Stimulated activated CD4-positive, alpha-beta T cell treated with anti-CD3 and anti-CD28 coated beads, TNF-alpha, amount 100 ng/mL, for 24 hours (primary cell): ENCODE data around the gene WTAP.
A peak's percentile ranks its signal among the peaks of the same experiment; 100 is the strongest.
"Not testable (repeated sequence)": the region's sequence is repeated elsewhere in the genome, so short reads cannot be mapped to it uniquely, and the experiment has no call there.

Experiments
- DNase-seq, 3 experiments: peaks; one replicate each; pipeline ENCODE4 v3.0.0-alpha.2; 2020; ENCODE audit warnings: low read depth in 3 of 3

Gene WTAP

DNA sequence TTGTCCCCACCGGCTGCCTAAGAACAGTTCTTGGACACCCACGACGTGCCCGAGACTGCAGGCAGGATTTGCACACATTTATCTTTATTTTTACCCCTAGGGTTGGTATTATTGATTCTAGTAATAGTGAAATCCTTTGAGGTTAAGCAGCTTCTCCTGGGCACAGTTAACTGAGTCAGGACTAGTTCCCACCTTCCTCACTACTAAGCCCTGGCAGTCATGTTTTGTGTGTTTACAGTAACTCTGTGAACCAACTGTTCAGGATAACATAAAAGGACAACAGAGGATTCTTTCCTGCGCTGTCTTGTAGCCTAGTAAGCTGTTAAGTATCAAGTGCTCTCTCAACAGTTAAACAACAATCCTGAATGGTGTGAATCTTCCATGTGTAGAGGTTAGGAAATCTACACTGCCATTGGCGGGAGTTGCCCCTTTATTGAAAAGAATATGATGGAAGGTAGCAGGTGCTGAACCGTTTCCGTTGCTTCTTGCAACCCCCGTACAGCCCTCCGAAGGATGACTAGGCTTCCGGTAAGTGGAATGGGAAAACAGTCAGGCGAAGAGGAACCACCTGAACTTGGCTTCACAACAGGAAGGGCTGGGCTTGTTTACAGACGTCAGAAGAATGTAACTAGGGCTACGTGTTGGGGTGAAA, 33.3 kb upstream of the WTAP start:
- no peak for DNase-seq

DNA sequence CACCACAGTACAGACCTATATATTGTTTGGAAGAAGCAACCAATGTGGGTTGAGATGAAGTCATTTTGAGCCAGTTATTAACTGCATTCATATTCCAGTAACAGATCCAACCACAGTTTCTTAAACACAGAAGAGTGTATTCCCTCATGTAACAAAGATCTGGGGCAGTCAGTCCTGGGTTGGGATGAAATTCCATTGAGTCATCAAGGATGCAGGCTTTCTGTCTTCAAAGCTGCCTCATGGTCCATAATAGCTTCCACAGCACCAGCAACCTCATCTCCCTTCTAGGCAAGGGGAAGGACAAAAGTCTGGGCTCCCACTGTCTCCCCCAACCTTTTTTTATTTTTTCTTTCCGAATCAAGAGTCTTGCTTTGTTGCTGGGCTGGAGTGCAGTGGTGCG, 31.3 kb upstream of the WTAP start:
- DNase-seq, result no peak

DNA sequence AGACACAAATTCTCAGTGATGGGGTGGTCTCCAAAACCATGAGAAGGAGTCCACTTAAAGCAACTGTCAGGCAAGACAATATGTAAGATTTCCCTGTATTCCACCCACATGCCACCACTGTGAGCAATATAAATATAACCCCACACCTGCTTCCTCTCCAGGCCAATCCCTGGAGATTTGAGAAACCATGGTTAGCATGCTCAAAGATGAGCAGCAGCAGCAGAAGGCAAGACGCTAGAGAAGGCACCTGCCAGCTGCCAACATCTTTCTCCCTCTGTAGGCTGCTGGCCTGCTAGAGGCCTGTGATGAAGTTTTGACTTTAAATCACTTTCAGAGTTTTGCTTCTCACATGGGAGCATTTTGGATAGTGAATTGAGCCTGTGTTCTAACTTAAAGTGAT, 26.3 kb upstream of the WTAP start:
- no peak for DNase-seq

DNA sequence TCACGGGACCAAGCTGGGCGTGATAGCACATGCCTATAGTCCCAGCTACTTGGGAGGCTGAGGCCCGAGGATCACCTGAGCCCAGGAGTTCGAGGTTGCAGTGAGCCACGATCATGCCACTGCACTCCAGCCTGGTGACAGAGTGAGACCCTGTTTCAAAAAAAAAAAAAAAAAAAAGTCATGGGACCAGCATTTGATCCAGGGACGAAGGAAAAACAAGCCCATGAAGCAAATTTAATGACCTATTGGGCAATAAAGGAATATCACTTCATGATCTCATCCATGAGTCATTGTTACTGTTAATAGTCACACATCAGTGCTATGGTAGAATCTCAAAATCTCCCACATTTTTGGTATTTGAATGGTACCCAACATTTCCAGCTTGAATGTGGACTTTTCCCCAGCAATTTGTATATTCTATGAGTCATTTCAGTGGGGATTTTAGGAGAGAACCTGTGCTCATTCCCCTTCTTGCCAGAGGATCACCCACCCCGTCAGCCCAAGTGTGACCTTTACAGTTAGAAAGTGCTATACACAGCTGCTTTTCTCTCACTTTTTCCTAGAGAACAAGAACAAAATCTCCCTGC, 25.8 kb upstream of the WTAP start:
- no peak for DNase-seq

DNA sequence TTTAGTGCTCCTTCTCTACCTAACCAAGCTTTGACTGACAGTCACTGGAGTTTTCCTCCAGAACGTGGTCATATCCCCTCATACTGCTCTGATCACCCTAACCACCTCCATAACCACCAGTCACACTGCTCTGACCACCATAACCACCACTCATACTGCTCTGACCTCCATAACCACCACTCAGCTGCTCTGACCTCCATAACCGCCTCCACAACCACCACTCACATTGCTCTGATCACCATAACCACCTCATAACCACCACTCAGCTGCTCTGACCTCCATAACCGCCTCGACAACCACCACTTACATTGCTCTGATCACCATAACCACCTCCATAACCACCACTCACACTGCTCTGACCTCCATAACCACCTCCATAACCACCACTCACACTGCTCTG, 16.7 kb upstream of the WTAP start:
- not testable (repeated sequence) for DNase-seq

DNA sequence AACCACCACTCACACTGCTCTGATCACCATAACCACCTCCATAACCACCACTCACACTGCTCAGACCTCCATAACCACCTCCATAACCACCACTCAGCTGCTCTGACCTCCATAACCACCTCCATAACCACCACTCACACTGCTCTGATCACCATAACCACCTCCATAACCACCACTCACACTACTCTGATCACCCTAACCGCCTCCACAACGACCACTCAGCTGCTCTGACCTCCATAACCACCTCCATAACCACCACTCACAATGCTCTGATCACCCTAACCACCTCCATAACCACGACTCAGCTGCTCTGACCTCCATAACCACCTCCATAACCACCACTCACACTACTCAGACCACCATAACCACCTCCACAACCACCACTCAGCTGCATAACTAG, 14.9 kb upstream of the WTAP start:
- DNase-seq, result not testable (repeated sequence)

DNA sequence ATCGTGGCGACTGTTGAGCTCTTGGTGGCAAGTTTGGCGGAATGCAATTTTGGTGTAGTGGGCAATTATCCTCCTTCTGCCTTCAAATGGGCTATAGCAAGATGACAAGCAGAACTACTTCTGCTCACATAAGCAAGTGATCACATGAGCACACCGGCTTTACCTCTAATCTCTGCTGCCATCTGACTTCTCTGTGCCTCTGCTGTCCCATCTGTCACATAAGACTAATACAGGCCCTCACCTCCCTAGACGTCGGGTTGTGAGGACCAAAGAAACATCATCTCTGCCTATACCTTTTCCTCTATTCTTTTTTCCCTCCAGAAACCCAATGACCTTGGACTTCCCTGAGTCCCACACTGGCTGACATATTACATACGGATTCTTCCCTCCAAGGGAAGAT, 13.3 kb upstream of the WTAP start:
- DNase-seq, result no peak

DNA sequence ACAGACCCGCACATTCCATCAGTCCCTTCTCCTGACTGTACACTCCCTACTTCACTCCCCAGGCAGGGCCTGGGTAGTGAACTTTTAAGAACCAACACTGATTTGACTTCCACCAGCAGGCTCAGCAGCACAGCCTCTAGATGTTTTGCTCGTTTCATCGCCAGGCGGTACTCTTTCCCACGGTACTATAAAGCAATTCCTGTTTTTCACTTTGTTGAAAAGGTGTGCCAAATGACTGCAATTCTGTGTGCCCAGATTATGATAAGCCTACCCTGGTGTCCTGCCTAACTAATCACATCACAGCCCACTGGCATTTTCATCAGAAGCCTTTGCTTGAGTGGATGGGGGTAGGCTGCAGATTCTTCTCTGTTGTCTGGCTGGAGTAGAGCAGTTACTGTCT, 12.9 kb upstream of the WTAP start:
- no peak for DNase-seq

DNA sequence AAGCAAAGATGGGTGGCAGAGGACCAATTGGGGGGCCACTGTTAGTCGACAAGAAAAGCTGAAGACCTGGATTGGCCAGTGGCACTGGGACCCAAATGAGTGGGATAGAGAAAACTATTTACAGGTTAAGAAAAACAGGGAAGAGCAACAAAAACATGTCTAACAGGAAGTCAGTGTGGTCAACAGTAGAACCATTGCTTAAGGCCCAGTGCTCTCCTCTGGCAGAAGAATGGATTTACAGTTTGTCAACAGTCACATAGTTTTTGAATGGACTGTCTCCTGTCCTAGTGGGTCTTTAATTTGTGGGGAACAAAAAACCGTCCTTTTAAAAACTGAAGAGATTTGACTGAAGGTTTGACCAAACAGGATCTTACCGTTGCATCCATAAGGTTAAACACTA, 12.1 kb upstream of the WTAP start:
- no peak for DNase-seq

DNA sequence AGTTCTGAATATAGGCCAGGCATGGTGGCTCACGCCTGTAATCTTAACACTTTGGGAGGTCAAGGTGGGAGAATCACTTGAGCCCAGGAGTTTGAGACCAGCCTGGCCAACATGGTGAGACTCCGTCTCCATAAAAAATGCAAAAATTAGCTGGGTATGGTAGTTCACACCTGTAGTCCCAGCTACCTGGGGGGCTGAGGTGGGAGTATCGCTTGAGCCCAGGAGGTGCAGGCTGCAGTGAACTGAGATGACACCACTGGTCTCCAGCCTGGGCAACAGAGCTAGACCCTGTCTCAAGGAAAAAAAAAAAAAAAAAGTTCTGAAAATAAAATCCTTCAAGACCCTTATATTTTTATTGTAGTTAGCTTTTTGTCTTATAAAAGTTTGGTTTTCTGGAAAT, 11.7 kb upstream of the WTAP start:
- no peak for DNase-seq

DNA sequence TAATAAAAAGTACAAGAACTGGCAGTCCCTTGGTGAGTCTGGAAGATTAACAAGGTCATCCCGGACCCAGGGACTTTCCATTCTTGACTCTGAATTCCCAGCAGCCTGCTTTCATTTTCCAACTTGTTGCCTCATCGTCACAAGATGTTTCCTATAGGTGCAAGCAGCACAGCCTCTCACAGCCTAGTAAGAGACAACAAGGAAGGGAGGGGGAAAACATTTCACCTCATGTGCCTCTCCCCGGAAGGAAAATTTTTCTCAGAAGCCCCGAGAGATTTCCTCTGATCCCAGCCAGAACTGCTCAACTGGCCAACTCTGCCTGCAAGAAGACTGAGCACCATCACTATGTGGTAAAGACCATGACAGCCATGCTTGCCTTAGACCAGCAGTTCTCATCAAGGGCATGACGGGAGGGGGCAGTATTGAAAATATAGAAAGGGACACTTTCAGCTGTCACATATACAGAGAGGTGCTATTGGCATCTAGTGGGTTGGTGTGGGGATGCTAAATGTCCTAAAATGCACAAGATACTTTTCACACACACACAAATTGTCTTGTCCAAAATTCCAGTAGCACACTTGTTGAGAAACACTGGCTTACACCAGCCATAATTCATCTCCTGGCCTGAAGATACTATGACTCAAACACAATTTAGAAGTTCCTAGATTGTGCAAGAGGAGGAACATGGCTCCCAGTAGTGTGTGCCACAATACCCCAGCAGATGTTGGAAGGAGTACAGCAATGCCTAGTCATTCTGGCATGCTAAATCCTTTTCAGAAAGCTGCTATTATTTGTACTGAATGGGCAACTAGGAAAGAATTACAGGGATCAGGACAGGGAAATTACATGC, 10.8 kb upstream of the WTAP start:
- no peak for DNase-seq

DNA sequence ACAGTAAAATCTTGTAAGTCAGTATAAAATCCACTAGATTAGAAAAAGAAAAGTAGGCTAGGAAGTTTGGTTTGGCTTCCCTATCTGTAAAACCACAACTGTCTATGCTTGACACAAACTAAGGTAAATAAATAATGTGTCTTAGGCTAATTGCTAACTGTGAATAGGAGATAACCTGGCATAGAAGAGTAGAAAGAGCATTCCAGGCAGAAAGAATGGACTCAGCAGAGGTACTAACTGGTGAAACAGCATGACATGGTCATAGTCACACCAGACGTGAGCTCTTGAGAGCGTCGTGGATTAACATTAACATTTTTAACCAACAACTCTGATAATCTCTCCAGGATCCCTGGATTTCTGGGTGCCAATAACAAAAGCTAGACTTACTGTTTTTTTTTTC, 8.7 kb upstream of the WTAP start:
- DNase-seq, result no peak

DNA sequence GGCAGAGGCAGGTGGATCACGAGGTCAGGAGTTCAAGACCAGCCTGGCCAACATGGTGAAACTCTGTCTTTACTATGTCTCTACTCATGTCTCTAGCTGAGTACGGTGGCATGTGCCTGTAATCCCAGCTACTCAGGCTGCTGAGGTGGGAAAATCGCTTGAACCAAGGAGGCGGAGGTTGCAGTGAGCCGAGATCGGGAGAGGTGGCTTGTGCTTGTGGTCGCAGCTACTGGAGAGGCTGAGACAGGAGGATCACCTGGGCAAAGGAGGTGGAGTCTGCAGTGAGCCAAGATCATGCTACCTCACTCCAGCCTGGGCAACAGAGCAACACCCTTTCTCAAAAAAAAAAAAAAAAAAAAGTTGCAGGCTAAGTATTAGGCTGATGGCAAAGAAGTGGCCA, 8.0 kb upstream of the WTAP start:
- no peak for DNase-seq

DNA sequence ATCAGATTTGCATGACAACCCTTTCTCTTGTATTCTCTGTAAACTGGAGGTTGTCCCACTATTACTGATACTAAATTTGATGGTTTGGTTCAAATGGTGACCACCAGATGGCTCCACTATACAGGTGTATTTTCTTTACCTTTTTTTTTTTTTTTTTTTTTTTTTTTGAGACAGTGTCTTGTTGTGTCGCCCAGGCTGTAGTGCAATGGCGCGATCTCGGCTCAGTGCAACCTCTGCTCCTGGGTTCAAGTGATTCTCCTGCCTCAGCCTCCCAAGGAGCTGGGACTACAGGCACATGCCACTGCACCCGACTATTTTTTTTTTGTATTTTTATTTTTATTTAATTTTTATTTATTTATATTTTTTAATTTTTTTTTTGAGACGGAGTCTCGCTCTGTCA, 6.6 kb upstream of the WTAP start:
- DNase-seq, result no peak

DNA sequence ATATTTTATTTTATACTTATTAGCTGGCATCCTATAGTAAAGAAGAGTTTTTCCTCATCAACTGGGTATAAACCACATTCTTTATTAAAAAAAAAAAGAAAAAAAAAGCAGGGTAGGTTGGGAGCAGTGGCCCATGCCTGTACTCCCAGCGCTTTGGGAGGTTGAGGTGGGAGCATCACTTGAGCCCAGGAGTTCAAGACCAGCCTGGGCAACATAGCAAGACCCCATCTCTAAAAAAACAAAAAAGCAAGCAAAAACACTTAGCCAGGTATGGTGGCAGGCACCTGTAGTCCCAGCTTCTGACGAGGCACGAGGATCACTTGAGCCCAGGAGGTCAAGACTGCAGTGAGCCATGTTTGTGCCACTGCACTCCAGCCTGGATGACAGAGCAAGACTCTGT, 5.3 kb upstream of the WTAP start:
- DNase-seq, result not testable (repeated sequence)

DNA sequence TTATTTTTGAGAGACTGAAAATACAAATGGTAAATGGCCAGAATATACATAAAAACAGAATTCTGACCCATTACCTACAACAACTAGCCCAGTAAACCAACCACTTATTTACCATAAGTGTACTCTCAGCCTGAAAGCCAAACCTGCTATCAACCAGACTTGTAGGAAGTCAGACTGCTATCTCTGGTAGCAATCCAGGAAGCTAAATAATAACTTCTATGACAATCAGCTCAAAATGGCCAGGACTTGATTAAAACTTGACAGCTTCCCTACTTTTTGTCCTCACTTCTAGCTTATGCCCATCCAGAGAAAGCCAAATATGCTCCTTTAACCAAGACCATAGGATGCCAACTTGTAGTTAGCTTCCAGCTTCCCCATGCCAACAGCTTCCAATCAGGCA, 4.7 kb upstream of the WTAP start:
- no peak for DNase-seq

DNA sequence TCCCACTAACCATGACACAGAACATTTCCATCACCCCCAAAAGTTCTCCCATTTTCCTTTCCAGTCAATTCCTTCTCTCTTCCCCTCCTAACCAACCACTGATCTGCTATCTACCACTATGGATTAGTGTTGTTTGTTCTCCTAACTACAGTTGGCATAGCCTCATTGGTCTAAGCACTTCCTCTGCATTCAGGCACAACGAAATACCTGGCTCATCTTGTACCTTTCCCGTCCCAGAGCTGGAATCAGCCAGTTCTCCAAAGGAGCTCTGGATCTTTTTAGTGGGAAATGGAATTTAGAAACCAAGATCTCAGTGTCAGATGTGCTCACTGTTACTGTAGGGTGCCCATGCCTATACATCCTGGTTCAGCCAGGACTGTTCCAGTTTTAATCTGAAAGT, 4.0 kb upstream of the WTAP start:
- no peak for DNase-seq

DNA sequence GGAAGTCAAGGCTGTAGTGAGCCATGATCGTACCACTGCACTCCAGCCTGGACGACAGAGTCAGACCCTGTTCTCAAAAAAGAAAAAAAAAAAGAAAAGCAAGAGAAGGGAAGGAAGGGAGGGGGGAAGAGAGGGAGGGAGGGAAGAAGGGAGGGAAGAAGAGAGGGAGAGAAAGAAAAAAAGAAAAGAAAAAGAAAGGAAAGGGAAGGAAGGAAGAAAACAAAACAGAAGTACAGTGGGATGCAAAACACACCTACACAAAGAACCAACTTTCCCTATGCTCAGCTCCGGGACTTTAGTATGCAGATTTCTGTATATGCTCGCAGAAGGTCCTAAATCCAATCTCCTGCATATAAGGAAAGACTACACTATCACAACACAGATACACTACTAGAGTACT, 2.5 kb upstream of the WTAP start:
- DNase-seq, result no peak

DNA sequence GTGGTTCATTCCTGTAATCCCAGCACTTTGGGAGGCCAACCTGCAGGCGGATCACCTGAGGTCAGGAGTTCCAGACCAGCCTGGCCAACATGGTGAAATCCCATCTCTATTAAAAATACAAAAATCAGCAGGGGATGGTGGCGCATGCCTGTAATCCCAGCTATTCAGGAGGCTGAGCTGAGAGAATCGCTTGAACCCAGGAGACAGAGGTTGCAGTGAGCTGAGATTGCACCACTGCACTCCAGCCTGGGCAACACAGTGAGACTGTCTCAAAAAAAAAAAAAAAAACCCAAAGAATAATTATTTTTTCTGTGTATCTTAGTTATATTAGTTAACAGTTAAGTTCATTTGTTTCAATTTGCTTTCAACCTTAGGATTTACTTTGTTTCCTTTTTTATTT, 2.1 kb upstream of the WTAP start:
- DNase-seq, result not testable (repeated sequence)

DNA sequence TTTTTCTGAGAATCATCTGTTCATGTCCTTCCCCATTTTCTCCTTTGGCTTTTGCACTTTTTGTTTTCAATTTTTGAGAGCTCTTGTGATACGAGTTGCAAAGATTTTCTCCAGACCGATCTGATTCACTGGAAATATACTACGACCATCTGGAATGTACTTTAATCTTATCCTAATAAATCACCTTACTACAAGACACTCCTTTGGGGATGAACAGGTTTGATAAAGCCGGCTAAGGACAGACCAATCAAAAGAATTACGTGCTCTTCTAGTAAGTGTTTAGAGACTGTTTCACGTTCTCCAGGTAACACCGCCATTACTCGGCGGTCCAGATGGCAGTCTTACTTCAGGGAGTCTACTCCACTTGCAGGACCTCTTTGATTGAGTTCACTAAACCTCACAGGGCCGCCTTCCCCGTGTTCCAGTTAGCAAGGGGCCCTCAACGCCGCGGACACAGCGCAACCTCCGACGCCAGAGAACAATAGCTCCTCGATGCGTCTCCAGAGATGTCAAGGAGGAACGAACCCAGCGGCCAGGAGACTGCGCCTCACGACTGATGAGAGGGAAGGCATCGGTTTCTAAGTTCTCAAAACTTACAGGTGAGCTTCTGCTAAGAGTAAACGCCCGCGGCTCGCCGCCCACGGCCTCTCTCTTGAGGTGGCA, 920 bp upstream of the WTAP start:
- no peak for DNase-seq

DNA sequence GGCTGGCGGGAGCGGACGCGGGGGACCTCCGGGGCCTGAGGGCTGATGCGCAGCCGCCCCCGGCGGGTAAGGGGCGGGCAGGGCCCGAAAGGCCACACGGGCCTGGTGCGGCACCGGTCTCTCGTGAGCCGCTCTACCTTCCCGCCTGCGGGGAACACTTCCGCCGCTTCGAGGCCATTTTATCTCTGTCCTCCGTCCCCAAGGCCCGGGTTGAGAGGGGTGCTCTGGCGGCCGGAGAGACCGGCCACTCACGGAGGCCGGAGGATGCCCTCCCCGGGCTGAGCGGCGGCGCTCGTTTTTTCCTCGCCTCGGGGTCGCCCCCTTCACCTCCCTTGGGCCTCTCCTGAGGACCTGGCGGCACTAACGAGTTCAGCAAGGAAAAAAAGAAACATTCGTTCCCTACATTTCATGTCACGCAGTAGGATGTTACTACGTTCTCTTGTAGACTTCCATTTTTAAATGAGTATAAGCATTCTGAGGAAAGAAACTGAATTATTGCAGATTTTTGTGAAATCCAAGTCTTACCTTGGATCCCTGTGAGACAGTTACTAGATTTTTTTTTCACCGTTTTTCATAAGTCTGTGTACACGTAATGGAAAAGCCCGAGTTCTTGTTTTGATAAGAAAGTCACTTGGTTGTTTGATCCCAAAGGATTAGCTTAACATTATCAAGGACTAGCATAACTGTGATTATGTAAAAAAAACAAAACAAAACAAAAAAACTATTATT, 575 bp downstream of the WTAP start:
- DNase-seq, result peak in 1 of 3 experiments; percentile 21

DNA sequence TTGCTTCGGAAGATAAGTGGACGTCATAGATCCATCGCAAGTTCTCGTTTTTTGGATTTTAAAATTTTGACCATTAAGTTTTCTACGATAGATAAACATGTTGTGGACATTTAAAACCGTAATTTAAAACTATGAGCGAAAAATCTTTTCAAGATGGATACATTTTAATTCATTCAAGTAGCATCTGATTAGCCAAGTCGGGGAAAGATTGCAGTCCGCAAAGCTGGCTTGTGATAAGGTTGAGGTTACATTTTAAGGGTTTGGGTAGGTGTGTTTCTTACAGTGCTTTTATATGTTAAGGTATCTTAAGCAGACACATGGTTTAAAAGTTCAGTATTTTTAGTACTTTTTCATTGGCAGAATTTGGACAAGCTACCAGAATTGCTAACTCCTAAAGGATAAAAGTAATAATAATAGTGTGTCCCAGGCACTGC, 1.2 kb downstream of the WTAP start:
- DNase-seq, result no peak
